CD4-positive, alpha-beta T cell treated with Interleukin-12 subunit alpha and Interleukin-12 subunit beta, for 1 hour (primary cell): ENCODE results near the gene SSH2.

ENCODE experiments used
- DNase-seq: peaks from one replicate; pipeline ENCODE4 v3.0.0-alpha.2; 2020

SSH2 gene

GRCh38 chr17:29595943-29596774, 333.9 kb downstream of the SSH2 start:
- no peak for DNase-seq

GRCh38 chr17:29595107-29595942, 334.7 kb downstream of the SSH2 start:
- DNase-seq: no peak

GRCh38 chr17:29594519-29595090, 335.4 kb downstream of the SSH2 start:
- DNase-seq: no peak

- no peak for DNase-seq
These were observed 336.2 kb downstream of the SSH2 start for GRCh38 chr17:29593591-29594518.

- peak; percentile 39 for DNase-seq
These were observed 337.0 kb downstream of the SSH2 start, which contains the start of gene ANKRD13B for GRCh38 chr17:29592850-29593551. TSS of gene ANKRD13B (plus strand) at chr17:29593132. CDS start at chr17:29593622, 490 bp downstream.

GRCh38 chr17:29591737-29592608, 338.1 kb downstream of the SSH2 start:
- DNase-seq: peak; percentile 81

GRCh38 chr17:29591146-29591736, 338.8 kb downstream of the SSH2 start:
- DNase-seq: no peak

- DNase-seq: no peak
These were observed 339.4 kb downstream of the SSH2 start for GRCh38 chr17:29590411-29591145.

GRCh38 chr17:29589524-29590410, 340.3 kb downstream of the SSH2 start, which contains the start of gene GIT1:
TSS of gene GIT1 (minus strand) at chr17:29589648. CDS start at chr17:29589378, 270 bp downstream.
- peak; percentile 88 for DNase-seq

- peak; percentile 59 for DNase-seq
These were observed 341.2 kb downstream of the SSH2 start for GRCh38 chr17:29588562-29589411.

GRCh38 chr17:29588017-29588561, 341.9 kb downstream of the SSH2 start:
- no peak for DNase-seq

- DNase-seq: no peak
These were observed 342.4 kb downstream of the SSH2 start for GRCh38 chr17:29587591-29587990.

- no peak for DNase-seq
These were observed 343.2 kb downstream of the SSH2 start for GRCh38 chr17:29586676-29587469.

- DNase-seq: peak; percentile 52
These were observed 344.8 kb downstream of the SSH2 start for GRCh38 chr17:29585080-29585751.

GRCh38 chr17:29584452-29585079, 345.5 kb downstream of the SSH2 start:
- DNase-seq: no peak
